ENCODE data around the gene MGAT4A. TPM values are rescaled to one million over a fixed set of nuclear protein-coding genes. Genes with fewer than 3 reads are reported as not detected.

Gene MGAT4A
- total and polyA plus RNA-seq, 2 of the 8 experiments (the other 6 are each of a cell fraction or from before 2014, with no cell fraction given) = 1.4 to 7.7 TPM

DNA sequence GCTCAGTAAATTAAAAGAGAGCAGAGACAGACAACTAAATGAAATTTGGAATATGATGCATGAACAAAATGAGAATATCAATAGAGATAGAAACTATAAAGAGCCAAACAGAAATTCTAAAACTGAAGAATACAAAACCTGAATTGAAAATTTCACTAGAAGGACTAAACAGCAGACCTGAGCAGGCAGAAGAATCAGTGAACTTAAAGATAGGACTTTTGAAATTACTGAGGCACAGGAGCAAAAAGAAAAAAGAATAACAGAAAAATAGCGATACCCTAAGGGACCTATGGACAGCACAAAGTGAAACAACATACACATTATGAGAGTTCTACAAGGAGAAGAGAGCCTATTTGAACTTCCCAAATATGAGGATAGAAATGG is 80.9 kb downstream of the MGAT4A start:
- H3K27ac ChIP-seq (ENCODE audit: low read depth, low read length) = no peak overlapping the region
- no peak overlapping the region for H4K8ac ChIP-seq (ENCODE audit: extremely low read depth, insufficient read depth, low read length)
- no peaks in the 10 kb centered on the region for H4K20me1 ChIP-seq (replicated peaks in 1 of 2; ENCODE audit: control insufficient read depth in 1 of 2, insufficient read depth in 2 of 2, low read length in 2 of 2)
- no peaks in the 10 kb centered on the region for H3K27me3 ChIP-seq (replicated peaks in 1 of 4; ENCODE audit: control insufficient read depth in 3 of 4, extremely low read depth in 1 of 4, insufficient read depth in 3 of 4, low read length in 3 of 4)
- POLR2A ChIA-PET (ENCODE audit: partially characterized antibody) = no interaction called here
- FAIRE-seq = no peak
- H3K56ac ChIP-seq (replicated peaks; ENCODE audit: insufficient read length, low read depth, low read length) = no peak overlapping the region
- H3K4ac ChIP-seq (replicated peaks; ENCODE audit: insufficient read length, low read depth, low read length) = no peak overlapping the region
- H3K4me1 ChIP-seq (replicated peaks in 1 of 4; ENCODE audit: control insufficient read depth in 3 of 4, insufficient read depth in 4 of 4, low read length in 3 of 4) = no peaks in the 10 kb centered on the region
- H2BK5ac ChIP-seq (ENCODE audit: low read depth, low read length) = no peak overlapping the region
- no peaks in the 10 kb centered on the region for H3K9me3 ChIP-seq (ENCODE audit: insufficient read depth in 2 of 2, low read depth in 1 of 2, low read length in 1 of 2)
- H3K18ac ChIP-seq (ENCODE audit: extremely low read depth, low read length) = no peak overlapping the region
- CTCF ChIA-PET (ENCODE audit: partially characterized antibody) = interaction anchor here (0.5 to 1.9 kb wide), 29 partner anchors 10 to 424 kb away, joined by 3 to 29 read pairs (median 3); no protein-coding TSS in a partner anchor
- no peak overlapping the region for H2BK20ac ChIP-seq (ENCODE audit: low read length)
- no peak overlapping the region for H3K14ac ChIP-seq (ENCODE audit: insufficient read length)
- no peaks in the 10 kb centered on the region for H3K79me2 ChIP-seq (ENCODE audit: control insufficient read depth in 1 of 2, insufficient read depth in 2 of 2, low read length in 2 of 2)
- H2BK120ac ChIP-seq (replicated peaks; ENCODE audit: low read depth, low read length) = no peak overlapping the region
- no peak overlapping the region for H4K5ac ChIP-seq (ENCODE audit: insufficient read length, low read depth, low read length)
- H2AFZ ChIP-seq (ENCODE audit: low read length) = no peak overlapping the region
- no peak overlapping the region for H3K23ac ChIP-seq (ENCODE audit: insufficient read length)
- H2BK12ac ChIP-seq (ENCODE audit: low read depth, low read length) = no peak overlapping the region
- H3K79me1 ChIP-seq (ENCODE audit: low read depth, low read length) = no peaks in the 10 kb centered on the region
- WGBS, 2 experiments (ENCODE audit: extremely low coverage in 1 of 2, insufficient coverage in 1 of 2, insufficient read length in 1 of 2, insufficient replicate concordance in 2 of 2, low coverage in 1 of 2, low lambda C conversion rate in 2 of 2, missing lambda C conversion rate in 1 of 2) = 87% methylated on average over 1 of the region's 1 CpG; no CpG with 5 or more reads in 1 of the 2 experiments
- no peak for DNase-seq (ENCODE audit: low read depth in 1 of 2, low spot score in 2 of 2)
- H2AK5ac ChIP-seq (ENCODE audit: low read depth, low read length) = no peak overlapping the region
- H2BK15ac ChIP-seq (ENCODE audit: low read length) = no peak overlapping the region
- H3K9ac ChIP-seq (replicated peaks in 1 of 4; ENCODE audit: extremely low read depth in 1 of 4, low read depth in 3 of 4, low read length in 3 of 4) = no peak overlapping the region
- no peak overlapping the region for H4K91ac ChIP-seq (replicated peaks; ENCODE audit: insufficient read length, low read length)
- H3K36me3 ChIP-seq (ENCODE audit: control insufficient read depth in 2 of 4, insufficient read depth in 4 of 4, low read length in 3 of 4) = no peaks in the 10 kb centered on the region
- no peak overlapping the region for H3K4me3 ChIP-seq (ENCODE audit: extremely low read depth in 1 of 4, insufficient read depth in 2 of 4, low read depth in 3 of 4, low read length in 4 of 4)
- no peaks in the 10 kb centered on the region for H3K23me2 ChIP-seq (ENCODE audit: low read depth, low read length)
- H3K4me2 ChIP-seq (ENCODE audit: insufficient read depth in 1 of 2, low read depth in 2 of 2, low read length in 2 of 2) = no peak overlapping the region
- no peak for TF ChIP-seq PHF8 (conservative IDR thresholded peaks at IDR 0.05; ENCODE audit: low read depth, low read length)
- TF ChIP-seq RFX5 (IDR thresholded peaks at IDR 0.05; ENCODE audit: borderline replicate concordance, low read depth, low read length) = no peak
- no peak for TF ChIP-seq CTBP2 (IDR thresholded peaks at IDR 0.05; ENCODE audit: borderline replicate concordance, insufficient read depth, insufficient read length, low read length)
- TF ChIP-seq, protein P1, sequence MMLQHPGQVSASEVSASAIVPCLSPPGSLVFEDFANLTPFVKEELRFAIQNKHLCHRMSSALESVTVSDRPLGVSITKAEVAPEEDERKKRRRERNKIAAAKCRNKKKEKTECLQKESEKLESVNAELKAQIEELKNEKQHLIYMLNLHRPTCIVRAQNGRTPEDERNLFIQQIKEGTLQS (IDR thresholded peaks at IDR 0.05; ENCODE audit: insufficient read depth, low read depth, low read length) = no peak
- no peak for TF ChIP-seq SP1 (IDR thresholded peaks at IDR 0.05; ENCODE audit: low read depth, low read length)
- TF ChIP-seq TBP (IDR thresholded peaks at IDR 0.05; ENCODE audit: low read depth, low read length) = no peak
- TF ChIP-seq ATF2 (IDR thresholded peaks at IDR 0.05; ENCODE audit: low read length) = no peak

Data from H1 (cell line).